Subcutaneous adipose tissue (tissue), 4 donors: Measurements from ENCODE around the gene SARS2. TPM values are rescaled to one million over a fixed set of nuclear protein-coding genes. Genes with fewer than 3 reads are reported as not detected.

Experiments used
- total RNA-seq, 4 donors: library from RNA; depleted of rRNA; stranded (reverse); fragments of >200 nt; gene quantifications; one replicate each; pipeline ENCODE4 v1.1.0, GENCODE V29; 2016
- TF ChIP-seq, protein P1 (sequence below): fragments of 450-650 bp; IDR thresholded peaks from one replicate; pipeline ENCODE4 v1.5.1; 2016; ENCODE audit warnings: low read depth, mild to moderate bottlenecking, control low read depth, antibody characterized with exemption, moderate library complexity

The SARS2 gene
- total RNA-seq, 4 donors from 2014 or later, result 3.7 to 18.8 (median 10.0) TPM

- TF ChIP-seq, protein P1, sequence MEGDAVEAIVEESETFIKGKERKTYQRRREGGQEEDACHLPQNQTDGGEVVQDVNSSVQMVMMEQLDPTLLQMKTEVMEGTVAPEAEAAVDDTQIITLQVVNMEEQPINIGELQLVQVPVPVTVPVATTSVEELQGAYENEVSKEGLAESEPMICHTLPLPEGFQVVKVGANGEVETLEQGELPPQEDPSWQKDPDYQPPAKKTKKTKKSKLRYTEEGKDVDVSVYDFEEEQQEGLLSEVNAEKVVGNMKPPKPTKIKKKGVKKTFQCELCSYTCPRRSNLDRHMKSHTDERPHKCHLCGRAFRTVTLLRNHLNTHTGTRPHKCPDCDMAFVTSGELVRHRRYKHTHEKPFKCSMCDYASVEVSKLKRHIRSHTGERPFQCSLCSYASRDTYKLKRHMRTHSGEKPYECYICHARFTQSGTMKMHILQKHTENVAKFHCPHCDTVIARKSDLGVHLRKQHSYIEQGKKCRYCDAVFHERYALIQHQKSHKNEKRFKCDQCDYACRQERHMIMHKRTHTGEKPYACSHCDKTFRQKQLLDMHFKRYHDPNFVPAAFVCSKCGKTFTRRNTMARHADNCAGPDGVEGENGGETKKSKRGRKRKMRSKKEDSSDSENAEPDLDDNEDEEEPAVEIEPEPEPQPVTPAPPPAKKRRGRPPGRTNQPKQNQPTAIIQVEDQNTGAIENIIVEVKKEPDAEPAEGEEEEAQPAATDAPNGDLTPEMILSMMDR, result no peak
Measured at GRCh38 chr19:38953677-38954076, 23.1 kb upstream of the SARS2 start.

DNA sequence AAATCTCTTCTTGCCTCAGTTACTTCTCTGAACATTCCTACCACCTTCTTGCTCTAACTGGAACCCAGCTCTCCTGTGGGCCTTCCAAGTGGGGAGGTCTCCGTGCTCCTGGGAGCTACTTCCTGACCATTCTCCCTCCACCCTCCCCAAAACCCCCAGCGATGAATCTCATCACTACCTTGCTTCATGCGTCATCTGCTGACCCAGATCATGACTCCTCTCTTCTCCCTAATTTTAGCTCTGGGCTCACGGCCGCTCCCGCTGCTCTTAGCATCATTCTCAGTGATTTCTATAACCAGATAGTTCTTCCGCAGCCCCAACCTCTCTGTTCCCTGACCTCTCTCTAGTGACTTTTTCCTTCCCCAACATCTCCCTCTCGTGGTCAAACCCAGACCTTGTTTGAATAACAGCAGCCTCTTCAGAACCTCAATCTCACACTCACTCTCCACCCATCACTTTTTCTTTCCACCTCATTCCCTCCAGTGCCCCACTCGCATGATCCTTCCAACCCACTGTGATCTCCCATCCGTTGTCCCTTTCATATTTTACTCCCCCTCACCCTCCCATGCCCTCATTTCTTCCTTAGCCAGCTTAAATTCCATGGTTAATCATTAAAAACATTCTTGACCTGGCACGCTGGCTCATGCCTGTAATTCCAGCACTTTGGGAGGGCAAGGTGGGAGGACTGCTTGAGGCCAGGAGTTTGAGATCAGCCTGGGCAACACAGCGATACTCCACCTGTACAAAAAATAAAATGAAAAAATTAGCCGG lies 22.0 kb upstream of the SARS2 start:
- TF ChIP-seq, protein P1, result no peak

DNA sequence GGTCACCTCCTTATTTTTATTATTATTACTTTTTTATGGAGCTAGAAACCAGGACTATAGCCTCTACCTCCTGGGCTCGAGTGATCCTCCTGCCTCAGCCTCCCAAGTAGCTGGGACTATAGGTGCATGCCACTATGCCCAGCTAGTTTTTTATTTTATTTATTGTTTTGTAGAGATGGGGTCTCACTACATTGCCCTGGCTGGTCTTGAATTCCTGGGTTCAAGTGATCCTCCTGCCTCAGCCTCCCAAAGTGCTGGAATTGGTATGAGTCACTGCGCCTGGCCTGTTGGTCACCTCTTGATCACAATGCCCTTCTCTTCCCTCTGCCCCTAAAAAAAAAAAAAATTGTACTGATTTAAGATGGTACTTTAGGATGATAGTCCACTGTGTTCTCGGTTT lies 20.6 kb upstream of the SARS2 start:
- TF ChIP-seq, protein P1, result no peak

DNA sequence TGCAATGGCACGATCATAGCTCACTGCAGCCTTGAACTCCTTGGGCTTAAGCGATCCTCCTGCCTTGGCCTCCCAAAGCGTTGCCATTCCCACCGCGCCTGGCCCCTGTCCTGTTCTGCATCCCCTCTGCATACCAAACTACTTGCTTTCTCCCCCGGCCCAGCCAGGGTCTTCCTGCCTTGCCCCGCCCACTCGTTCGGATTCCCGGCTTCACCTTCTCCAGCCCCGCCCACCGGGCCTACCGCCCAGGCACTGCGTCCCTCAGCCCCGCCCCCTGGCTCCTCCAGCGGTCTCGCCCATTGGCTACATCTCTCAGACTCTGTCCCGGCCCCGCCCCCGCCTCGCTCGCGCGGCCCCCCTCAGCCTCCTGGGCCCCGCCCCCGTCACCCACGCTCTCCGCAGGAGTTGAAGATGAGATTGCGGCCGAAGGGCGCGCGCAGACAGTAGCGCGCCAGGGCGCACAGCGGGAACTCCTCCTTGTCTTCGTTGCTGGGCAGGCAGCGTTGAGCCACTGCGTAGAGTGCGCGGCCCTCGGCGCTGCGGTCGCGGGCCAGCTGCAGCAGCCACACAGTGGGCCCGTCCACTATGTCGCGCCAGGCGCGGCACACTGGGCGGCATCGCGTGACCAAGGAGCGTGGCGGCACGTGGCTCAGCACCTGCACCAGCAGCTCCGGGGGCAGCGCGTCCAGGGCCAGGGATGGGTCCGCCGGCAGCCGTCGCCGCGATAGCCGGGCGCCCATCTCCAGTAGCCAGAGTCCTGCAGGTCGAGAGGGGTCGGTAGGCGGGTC lies 19.2 kb upstream of the SARS2 start:
- TF ChIP-seq, protein P1, result no peak

- TF ChIP-seq, protein P1, result no peak
Measured at GRCh38 chr19:38946229-38947010, 15.9 kb upstream of the SARS2 start.

- TF ChIP-seq, protein P1, result no peak
Measured at GRCh38 chr19:38945562-38946228, 15.1 kb upstream of the SARS2 start.
